Measurements from ENCODE around the gene PDGFC.

PDGFC gene

GRCh38 chr4:156971676-156972378, at the start of gene PDGFC:
TSS of gene PDGFC (minus strand) at chr4:156971799. CDS start at chr4:156970903, 896 bp downstream.
- no peak for DNase-seq (ENCODE audit: low spot score)

GRCh38 chr4:157020882-157021281, 49.3 kb upstream of the PDGFC start:
- DNase-seq (ENCODE audit: low spot score), result no peak

- no peak for DNase-seq (ENCODE audit: low spot score)
Observed at GRCh38 chr4:157018920-157019490, 47.4 kb upstream of the PDGFC start.

GRCh38 chr4:157014621-157015591, 43.3 kb upstream of the PDGFC start:
- DNase-seq (ENCODE audit: low spot score), result no peak

GRCh38 chr4:157013656-157014055, 42.1 kb upstream of the PDGFC start:
- DNase-seq (ENCODE audit: low spot score), result no peak

GRCh38 chr4:157012781-157013180, 41.2 kb upstream of the PDGFC start:
- DNase-seq (ENCODE audit: low spot score), result no peak

- no peak for DNase-seq (ENCODE audit: low spot score)
Observed at GRCh38 chr4:157012296-157012695, 40.7 kb upstream of the PDGFC start.

- DNase-seq (ENCODE audit: low spot score), result no peak
Observed at GRCh38 chr4:157010630-157011029, 39.0 kb upstream of the PDGFC start.

GRCh38 chr4:157005831-157006230, 34.2 kb upstream of the PDGFC start:
- no peak for DNase-seq (ENCODE audit: low spot score)

- no peak for DNase-seq (ENCODE audit: low spot score)
Observed at GRCh38 chr4:157005193-157005592, 33.6 kb upstream of the PDGFC start.

GRCh38 chr4:157004279-157005161, 32.9 kb upstream of the PDGFC start:
- DNase-seq (ENCODE audit: low spot score), result no peak

- DNase-seq (ENCODE audit: low spot score), result no peak
Observed at GRCh38 chr4:156999175-156999517, 27.5 kb upstream of the PDGFC start.

- no peak for DNase-seq (ENCODE audit: low spot score)
Observed at GRCh38 chr4:156998500-156999174, 27.0 kb upstream of the PDGFC start.

- DNase-seq (ENCODE audit: low spot score), result no peak
Observed at GRCh38 chr4:156992943-156993342, 21.3 kb upstream of the PDGFC start.

GRCh38 chr4:156991161-156991560, 19.6 kb upstream of the PDGFC start:
- no peak for DNase-seq (ENCODE audit: low spot score)

- peak; percentile 8 for DNase-seq (ENCODE audit: low spot score)
Observed at GRCh38 chr4:156983366-156983765, 11.8 kb upstream of the PDGFC start.

GRCh38 chr4:156981262-156981769, 9.7 kb upstream of the PDGFC start:
- no peak for DNase-seq (ENCODE audit: low spot score)

- no peak for DNase-seq (ENCODE audit: low spot score)
Observed at GRCh38 chr4:156977435-156978160, 6.0 kb upstream of the PDGFC start.

GRCh38 chr4:156976147-156976546, 4.5 kb upstream of the PDGFC start:
- no peak for DNase-seq (ENCODE audit: low spot score)

- no peak for DNase-seq (ENCODE audit: low spot score)
Observed at GRCh38 chr4:156975686-156976085, 4.1 kb upstream of the PDGFC start.

All from NAMALWA (cell line).